ENCODE results near the gene NUTM1. TPM values are rescaled to one million over a fixed set of nuclear protein-coding genes. Genes with fewer than 3 reads are reported as not detected.

Gene NUTM1
- total RNA-seq, 1 donor from 2014 or later = not detected

- Mint-ChIP-seq H3K27ac (no peak overlapping the region), H3K4me3 (no peak overlapping the region), H3K27me3 (no peaks in the 10 kb centered on the region), H3K9me3 (no peaks in the 10 kb centered on the region), H3K36me3 (no peaks in the 10 kb centered on the region), H3K4me1 (ENCODE audit: unreplicated experiment) (no peaks in the 10 kb centered on the region)
- TF ChIP-seq, protein P1, sequence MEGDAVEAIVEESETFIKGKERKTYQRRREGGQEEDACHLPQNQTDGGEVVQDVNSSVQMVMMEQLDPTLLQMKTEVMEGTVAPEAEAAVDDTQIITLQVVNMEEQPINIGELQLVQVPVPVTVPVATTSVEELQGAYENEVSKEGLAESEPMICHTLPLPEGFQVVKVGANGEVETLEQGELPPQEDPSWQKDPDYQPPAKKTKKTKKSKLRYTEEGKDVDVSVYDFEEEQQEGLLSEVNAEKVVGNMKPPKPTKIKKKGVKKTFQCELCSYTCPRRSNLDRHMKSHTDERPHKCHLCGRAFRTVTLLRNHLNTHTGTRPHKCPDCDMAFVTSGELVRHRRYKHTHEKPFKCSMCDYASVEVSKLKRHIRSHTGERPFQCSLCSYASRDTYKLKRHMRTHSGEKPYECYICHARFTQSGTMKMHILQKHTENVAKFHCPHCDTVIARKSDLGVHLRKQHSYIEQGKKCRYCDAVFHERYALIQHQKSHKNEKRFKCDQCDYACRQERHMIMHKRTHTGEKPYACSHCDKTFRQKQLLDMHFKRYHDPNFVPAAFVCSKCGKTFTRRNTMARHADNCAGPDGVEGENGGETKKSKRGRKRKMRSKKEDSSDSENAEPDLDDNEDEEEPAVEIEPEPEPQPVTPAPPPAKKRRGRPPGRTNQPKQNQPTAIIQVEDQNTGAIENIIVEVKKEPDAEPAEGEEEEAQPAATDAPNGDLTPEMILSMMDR (conservative IDR thresholded peaks at IDR 0.05) = no peak
- no peak for DNase-seq (ENCODE audit: extremely low spot score, unreplicated experiment)
These were observed 17.7 kb upstream of the NUTM1 start for GRCh38 chr15:34325368-34325767.

- TF ChIP-seq, protein P1 (conservative IDR thresholded peaks at IDR 0.05) = no peak
- Mint-ChIP-seq H3K4me1 (ENCODE audit: unreplicated experiment) (no peaks in the 10 kb centered on the region), H3K9me3 (no peaks in the 10 kb centered on the region), H3K27me3 (no peaks in the 10 kb centered on the region), H3K4me3 (no peak overlapping the region), H3K36me3 (no peaks in the 10 kb centered on the region), H3K27ac (no peak overlapping the region)
- no peak for DNase-seq (ENCODE audit: extremely low spot score, unreplicated experiment)
These were observed 15.2 kb upstream of the NUTM1 start for GRCh38 chr15:34327906-34328305.

DNA sequence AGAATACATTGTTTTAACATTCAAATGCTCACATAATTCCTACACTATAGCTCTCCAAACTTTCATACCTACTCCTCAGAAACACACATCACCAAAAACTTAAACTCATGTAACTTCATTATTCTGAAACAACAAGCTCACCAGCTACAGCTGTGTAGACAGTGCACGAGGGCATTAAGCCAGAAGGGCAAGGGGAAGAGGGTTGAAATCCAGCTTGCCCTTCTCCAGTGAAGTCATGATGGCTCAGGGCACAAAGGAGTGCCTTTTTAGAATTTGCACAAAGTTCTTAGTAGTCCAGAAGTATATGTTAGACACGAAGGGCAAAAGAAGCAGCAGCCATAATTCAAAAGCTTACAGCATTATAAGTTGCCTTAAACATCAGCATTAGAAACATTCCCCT, 14.1 kb upstream of the NUTM1 start:
- H3K4me1 Mint-ChIP-seq (ENCODE audit: unreplicated experiment) = no peaks in the 10 kb centered on the region
- H3K36me3 Mint-ChIP-seq = no peaks in the 10 kb centered on the region

GRCh38 chr15:34330279-34330678, 12.8 kb upstream of the NUTM1 start:
- Mint-ChIP-seq H3K4me1 (ENCODE audit: unreplicated experiment) (no peaks in the 10 kb centered on the region), H3K9me3 (no peaks in the 10 kb centered on the region), H3K27ac (no peak overlapping the region), H3K27me3 (no peaks in the 10 kb centered on the region), H3K4me3 (no peak overlapping the region), H3K36me3 (no peaks in the 10 kb centered on the region)
- DNase-seq (ENCODE audit: extremely low spot score, unreplicated experiment) = no peak
- TF ChIP-seq, protein P1 (conservative IDR thresholded peaks at IDR 0.05) = no peak

More for the DNA sequence above, 14.1 kb upstream of the NUTM1 start:
- TF ChIP-seq, protein P1 (conservative IDR thresholded peaks at IDR 0.05) = no peak
- no peaks in the 10 kb centered on the region for H3K9me3 Mint-ChIP-seq
- H3K27me3 Mint-ChIP-seq = no peaks in the 10 kb centered on the region
- no peak overlapping the region for H3K4me3 Mint-ChIP-seq
- no peak for DNase-seq (ENCODE audit: extremely low spot score, unreplicated experiment)
- H3K27ac Mint-ChIP-seq = no peak overlapping the region

DNA sequence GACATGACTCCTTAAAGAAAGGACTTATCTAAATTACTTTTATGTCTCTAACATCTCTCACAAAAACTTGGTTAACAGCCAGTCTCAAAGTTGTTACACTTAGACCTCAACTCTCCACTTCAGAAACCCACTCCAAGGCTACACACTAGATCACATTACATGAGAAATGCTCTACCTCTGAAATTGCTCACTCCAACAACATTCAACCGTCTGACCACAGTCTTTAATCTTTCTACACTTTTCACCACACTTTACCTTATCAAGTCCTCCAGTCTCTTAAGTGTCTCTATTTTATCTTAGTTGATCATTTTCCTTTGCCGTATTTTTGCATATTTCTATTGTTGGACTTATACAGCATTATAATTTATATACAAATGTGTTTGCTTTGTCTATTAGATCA, 11.3 kb upstream of the NUTM1 start:
- Mint-ChIP-seq H3K4me1 (ENCODE audit: unreplicated experiment) (no peaks in the 10 kb centered on the region), H3K9me3 (no peaks in the 10 kb centered on the region), H3K27me3 (no peaks in the 10 kb centered on the region), H3K27ac (no peak overlapping the region), H3K36me3 (no peaks in the 10 kb centered on the region), H3K4me3 (no peak overlapping the region)
- DNase-seq (ENCODE audit: extremely low spot score, unreplicated experiment) = no peak
- TF ChIP-seq, protein P1 (conservative IDR thresholded peaks at IDR 0.05) = no peak

DNA sequence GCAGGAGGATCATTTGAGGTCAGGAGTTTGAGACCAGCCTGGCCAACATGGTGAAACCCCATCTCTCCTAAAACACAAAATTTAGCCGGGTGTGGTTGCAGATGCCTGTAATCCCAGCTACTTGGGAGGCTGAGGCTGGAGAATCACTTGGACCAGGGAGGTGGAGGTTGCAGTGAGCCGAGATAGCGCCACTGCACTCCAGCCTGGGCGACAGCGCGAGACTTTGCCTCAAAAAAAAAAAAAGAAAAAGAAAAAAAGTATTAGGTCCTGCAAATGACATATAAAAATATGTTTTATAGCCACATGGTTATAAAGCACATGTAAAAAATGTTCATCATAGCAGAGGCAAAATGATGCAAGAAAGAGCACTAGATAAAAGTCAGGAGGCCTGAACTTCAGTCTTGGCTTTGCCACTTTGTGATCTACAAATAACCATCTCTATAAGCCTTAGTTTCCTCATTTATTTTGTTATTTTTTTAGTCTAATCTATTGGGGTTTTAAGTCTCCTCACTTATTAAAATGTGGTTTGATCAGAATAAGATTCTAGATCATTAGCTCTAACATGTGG, 10.5 kb upstream of the NUTM1 start:
- Mint-ChIP-seq H3K27me3 (no peaks in the 10 kb centered on the region), H3K4me3 (no peak overlapping the region), H3K4me1 (ENCODE audit: unreplicated experiment) (no peaks in the 10 kb centered on the region), H3K27ac (no peak overlapping the region), H3K9me3 (no peaks in the 10 kb centered on the region), H3K36me3 (no peaks in the 10 kb centered on the region)
- no peak for DNase-seq (ENCODE audit: extremely low spot score, unreplicated experiment)
- TF ChIP-seq, protein P1 (conservative IDR thresholded peaks at IDR 0.05) = no peak

Measured in type B pancreatic cell (in vitro differentiated cells).